HUES48 (cell line): ENCODE results near the gene RPL34.

ENCODE experiments used
- H3K27ac ChIP-seq: one replicate; pipeline ENCODE4 v1.7.0; 2013; ENCODE audit warnings: low read depth, low read length, inconsistent platforms
- H3K27me3 ChIP-seq: 2 replicates; pipeline ENCODE4 v1.6.1; 2013; ENCODE audit warnings: mild to moderate bottlenecking, low read length; ENCODE audit not compliant: control insufficient read depth, insufficient read depth
- H3K36me3 ChIP-seq: 2 replicates; pipeline ENCODE4 v1.6.1; 2013; ENCODE audit warnings: low read length; ENCODE audit not compliant: control insufficient read depth, insufficient read depth
- H3K4me1 ChIP-seq: 2 replicates; pipeline ENCODE4 v1.6.1; 2013; ENCODE audit warnings: mild to moderate bottlenecking, low read length; ENCODE audit not compliant: control insufficient read depth, insufficient read depth
- H3K4me3 ChIP-seq: 2 replicates; pipeline ENCODE4 v1.5.1; 2013; ENCODE audit warnings: mild to moderate bottlenecking, low read depth, low read length
- H3K9ac ChIP-seq: 2 replicates; pipeline ENCODE4 v1.6.1; 2013; ENCODE audit warnings: mild to moderate bottlenecking, low read depth, low read length, moderate library complexity
- H3K9me3 ChIP-seq: 2 replicates; pipeline ENCODE4 v1.6.1; 2013; ENCODE audit warnings: low read length; ENCODE audit not compliant: control insufficient read depth, insufficient read depth

RPL34 gene

DNA sequence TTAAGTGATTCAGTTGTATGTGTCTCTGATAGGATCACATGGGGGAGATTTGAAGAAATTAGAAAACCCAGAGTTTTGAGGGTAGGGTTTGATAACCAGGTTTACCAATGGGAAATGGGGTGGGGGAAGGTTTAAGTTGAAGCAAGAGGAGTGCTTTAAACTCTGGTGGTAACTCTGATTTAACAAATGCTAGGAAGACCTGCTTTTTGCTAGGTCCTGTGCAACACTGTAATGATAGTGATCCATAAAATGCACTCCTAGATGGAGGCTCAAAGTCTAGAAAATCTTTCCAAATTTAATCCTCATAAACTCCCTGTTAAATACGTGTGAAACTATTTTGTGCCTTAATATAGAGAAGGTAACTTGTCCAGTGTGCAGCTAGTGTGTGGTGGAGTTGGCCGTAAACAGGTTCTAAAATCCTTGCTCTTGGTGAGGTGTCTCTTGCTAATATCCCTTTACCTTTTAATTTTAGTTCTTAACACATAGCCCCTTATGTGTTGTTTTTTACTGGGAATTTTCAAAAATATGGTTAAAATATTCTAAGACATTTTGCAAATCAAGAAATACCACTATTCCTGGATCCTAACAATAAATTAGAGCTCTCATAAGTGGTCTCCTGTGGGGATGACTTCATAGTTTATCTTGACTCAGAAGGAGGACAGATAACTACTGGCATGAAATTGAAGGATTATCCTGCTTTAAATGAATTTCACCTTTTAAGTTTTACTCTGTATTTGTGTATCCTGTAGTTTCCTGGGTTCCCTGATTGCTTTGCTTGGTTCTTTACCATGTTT lies 4.1 kb downstream of the RPL34 start:
- Histone ChIP-seq H3K4me1 (peaks cover 18% of the 10 kb centered on the region; the same call in 1 of the 2 replicates), H3K9ac (no peak overlapping the region), H3K9me3 (no peaks in the 10 kb centered on the region), H3K27ac (no peak overlapping the region), H3K36me3 (peaks cover 84% of the 10 kb centered on the region), H3K4me3 (peak overlapping the region; percentile 28; the same call in 1 of the 2 replicates), H3K27me3 (no peaks in the 10 kb centered on the region)

DNA sequence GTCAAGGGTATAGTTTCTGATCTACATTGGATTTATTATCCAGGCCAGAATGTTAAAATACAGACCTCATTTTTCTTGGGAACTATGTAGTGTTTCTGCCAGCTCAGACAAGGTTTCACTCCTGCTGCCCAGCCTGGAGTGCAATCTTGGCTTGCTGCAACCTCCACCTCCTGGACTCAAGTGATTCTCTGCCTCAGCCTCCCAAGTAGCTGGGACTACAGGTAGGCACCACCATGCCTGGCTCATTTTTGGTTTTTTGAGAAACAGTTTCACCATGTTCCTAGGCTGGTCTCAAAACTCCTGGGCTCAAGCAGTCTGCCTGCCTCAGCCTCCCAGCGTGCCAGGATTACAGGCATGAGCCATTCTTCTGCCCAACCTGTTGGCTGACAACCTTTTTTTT lies 5.7 kb downstream of the RPL34 start:
- Histone ChIP-seq H3K36me3 (peaks cover 100% of the 10 kb centered on the region), H3K27ac (no peak overlapping the region), H3K9ac (no peak overlapping the region), H3K9me3 (no peaks in the 10 kb centered on the region), H3K27me3 (no peaks in the 10 kb centered on the region), H3K4me3 (no peak overlapping the region), H3K4me1 (peaks cover 18% of the 10 kb centered on the region; the same call in 1 of the 2 replicates)

DNA sequence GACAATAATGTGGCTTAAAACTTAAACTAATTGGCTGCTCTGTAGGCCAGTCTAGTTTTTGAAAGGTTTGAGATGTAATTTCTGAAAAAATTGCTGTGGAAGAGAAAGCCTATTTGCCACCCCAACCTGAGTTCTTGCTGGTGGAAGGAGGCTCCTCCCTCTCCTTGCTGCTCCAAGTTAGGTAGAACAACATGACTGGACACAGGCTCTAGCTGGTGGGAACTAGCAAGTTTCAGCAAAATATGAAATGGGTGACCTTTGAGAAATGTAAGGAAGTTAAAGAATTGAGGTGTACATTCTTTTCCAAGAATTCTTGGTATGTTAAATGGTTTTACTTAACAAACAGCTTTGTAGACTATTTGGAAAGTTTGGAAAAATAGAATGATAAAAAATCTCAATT lies 8.0 kb downstream of the RPL34 start:
- no peaks in the 10 kb centered on the region for H3K4me1 ChIP-seq
- H3K9ac ChIP-seq = no peak overlapping the region
- peaks cover 100% of the 10 kb centered on the region for H3K36me3 ChIP-seq
- no peak overlapping the region for H3K27ac ChIP-seq
- no peaks in the 10 kb centered on the region for H3K9me3 ChIP-seq
- no peaks in the 10 kb centered on the region for H3K27me3 ChIP-seq
- no peak overlapping the region for H3K4me3 ChIP-seq

DNA sequence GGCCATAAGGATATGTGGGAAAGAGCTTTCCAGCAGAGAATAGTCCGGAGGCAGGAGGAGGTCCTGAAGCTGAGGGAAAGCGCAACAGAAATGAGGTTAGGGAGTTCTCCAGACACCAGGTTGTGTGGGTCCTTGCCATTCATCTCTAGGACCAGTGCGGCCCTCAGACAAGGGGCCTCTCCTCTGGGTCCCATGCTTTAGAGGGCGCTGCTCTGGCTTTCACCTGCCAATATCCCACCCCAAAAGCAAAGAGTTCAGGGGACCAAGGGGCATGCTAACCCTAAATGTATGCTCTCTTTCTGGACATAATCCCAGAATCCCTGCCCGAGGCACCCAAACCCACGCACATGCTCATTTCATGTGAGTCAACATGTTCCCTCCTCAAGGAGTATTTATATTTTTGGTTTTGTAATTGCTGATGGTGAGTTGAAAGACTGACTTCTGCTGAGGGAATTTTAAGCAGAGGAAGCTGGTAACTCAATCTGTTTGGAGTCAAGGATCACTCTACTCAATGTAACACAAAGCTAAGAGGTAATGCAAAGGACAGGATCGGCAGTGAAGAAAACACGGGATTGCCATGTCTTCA lies 14.8 kb downstream of the RPL34 start:
- H3K4me1 ChIP-seq = no peaks in the 10 kb centered on the region
- H3K9me3 ChIP-seq = no peaks in the 10 kb centered on the region
- no peak overlapping the region for H3K4me3 ChIP-seq
- no peaks in the 10 kb centered on the region for H3K27me3 ChIP-seq
- H3K9ac ChIP-seq = no peak overlapping the region
- H3K36me3 ChIP-seq = peaks cover 61% of the 10 kb centered on the region
- no peak overlapping the region for H3K27ac ChIP-seq

DNA sequence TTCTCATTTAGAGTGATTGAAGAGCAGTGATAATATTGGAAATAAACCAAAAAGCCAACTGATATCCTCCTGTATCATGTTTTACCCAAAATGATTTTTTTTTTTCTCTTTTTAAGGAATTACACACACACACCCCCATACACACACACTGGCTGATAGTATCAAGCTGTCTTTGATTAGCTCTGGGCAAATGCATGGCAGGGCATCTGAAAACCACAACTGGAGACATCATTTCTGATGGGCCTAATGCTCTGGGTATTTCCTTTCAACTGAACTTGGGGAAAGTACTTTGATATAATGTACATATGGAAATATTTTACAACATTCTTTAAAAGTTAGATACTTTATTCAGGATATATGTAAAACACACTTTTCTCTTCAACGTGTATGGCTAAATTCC lies 15.9 kb downstream of the RPL34 start:
- no peaks in the 10 kb centered on the region for H3K27me3 ChIP-seq
- no peak overlapping the region for H3K27ac ChIP-seq
- H3K4me3 ChIP-seq = no peak overlapping the region
- H3K9me3 ChIP-seq = no peaks in the 10 kb centered on the region
- no peaks in the 10 kb centered on the region for H3K4me1 ChIP-seq
- H3K36me3 ChIP-seq = peaks cover 50% of the 10 kb centered on the region
- no peak overlapping the region for H3K9ac ChIP-seq

DNA sequence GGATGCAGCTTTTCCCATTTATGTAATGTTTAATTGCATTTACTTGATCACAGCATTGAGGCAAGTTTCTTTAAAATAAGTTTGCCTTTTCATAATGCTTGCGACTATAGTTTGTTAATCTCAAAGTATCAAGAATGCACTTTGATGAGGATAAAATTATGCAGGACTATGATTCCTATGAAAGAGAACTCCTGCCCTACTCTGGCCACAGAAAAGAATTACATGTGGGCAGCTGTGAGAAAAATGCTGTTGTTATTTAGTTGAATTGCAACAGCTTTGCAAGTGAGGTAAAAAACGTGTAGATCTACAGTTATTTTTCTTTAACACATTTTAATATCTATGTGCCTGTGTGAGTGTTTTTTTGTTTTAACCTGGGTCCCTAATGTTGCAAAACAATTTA lies 17.5 kb downstream of the RPL34 start:
- Histone ChIP-seq H3K9ac (no peak overlapping the region), H3K4me3 (no peak overlapping the region), H3K27ac (no peak overlapping the region), H3K36me3 (peaks cover 34% of the 10 kb centered on the region), H3K4me1 (no peaks in the 10 kb centered on the region), H3K27me3 (no peaks in the 10 kb centered on the region), H3K9me3 (no peaks in the 10 kb centered on the region)

DNA sequence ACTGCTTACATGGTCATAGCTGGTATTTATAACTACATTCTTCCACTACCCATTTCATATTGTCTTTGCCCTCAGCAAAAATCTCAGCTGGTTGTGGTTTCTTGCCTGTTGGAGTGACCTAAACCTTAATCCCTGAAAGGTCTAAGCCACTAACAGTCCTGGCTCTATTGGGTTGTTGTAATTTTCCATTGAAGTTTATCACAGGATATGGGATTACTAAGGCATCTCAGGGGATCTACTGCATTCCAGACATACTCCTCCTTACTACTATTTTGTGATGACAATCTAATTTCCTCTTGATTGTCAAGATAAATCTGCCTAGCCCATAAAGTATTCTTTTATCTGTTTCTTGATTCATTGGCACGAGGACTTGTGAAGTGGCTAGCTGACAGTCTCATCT lies 23.9 kb downstream of the RPL34 start:
- Histone ChIP-seq H3K27ac (no peak overlapping the region), H3K9ac (no peak overlapping the region), H3K4me3 (no peak overlapping the region), H3K27me3 (no peaks in the 10 kb centered on the region), H3K4me1 (no peaks in the 10 kb centered on the region), H3K36me3 (no peaks in the 10 kb centered on the region), H3K9me3 (no peaks in the 10 kb centered on the region)

DNA sequence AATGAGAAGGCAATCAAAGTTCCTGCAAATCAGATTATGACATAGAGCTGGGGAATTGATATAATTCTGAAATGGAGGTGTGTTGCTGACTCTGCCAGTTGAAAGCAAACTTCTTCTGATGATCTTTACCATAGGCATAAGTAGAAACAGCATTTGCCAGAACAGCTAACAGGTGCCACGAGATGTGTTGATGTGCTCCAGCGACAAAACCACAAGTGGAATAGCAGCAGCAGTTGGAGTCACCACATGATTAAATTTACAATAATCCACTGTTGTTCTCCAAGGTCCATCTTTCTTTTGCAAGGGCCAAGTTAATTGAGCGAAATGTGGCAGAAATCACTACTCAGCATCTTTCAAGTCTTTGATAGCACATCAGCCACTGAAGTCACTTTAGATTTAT lies 26.3 kb downstream of the RPL34 start:
- Histone ChIP-seq H3K9ac (no peak overlapping the region), H3K9me3 (no peaks in the 10 kb centered on the region), H3K36me3 (no peaks in the 10 kb centered on the region), H3K4me1 (no peaks in the 10 kb centered on the region), H3K4me3 (no peak overlapping the region), H3K27ac (no peak overlapping the region), H3K27me3 (no peaks in the 10 kb centered on the region)

DNA sequence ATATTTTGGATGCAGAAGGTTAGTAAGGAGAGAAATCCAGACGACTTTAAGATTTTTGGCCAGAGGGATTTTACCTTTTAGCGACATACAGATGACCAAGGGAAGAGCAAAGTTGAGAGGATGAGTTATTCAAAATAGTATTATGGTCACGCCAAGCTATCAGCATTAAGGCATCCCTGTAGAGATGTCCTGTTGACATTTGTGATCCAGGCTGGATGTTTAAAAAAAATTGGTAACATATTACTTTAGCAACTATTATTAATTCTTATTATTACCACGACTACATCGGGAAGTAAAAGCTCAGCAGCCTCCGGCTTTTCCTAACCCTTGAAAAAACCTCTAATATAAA lies 29.5 kb downstream of the RPL34 start:
- Histone ChIP-seq H3K4me3 (peak overlapping the region; percentile 95), H3K27ac (no peak overlapping the region), H3K9ac (no peak overlapping the region)

DNA sequence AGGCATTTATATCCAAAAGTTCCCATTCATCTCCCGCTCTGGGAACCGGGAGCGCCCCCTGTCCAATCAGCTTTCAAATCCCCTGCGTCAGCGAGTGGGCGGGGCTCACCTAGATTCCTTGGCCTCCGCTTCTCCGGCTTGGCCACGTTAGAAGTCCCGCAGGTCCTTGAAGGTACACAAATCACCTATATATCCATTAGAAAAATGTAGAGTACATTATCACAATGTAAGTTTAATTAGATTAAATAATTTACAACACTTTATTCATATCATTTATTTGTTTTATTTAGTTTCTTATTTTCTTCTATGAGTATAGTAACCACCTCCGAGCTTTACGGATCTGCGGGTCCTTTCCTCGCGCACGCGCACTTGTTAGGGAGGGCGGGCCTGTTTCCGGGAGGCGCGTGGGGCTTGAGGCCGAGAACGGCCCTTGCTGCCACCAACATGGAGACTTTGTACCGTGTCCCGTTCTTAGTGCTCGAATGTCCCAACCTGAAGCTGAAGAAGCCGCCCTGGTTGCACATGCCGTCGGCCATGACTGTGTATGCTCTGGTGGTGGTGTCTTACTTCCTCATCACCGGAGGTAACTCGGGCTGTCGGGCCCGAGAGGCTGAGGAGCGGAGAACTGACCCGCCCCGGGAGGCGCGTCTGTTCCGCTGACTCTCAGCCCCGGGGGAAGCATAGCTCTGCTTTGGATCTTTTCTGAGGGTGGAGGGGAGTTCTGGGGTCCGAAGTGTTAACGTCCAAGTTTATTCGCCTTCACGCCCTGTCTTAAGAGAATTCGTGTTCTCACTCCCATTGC lies 30.0 kb downstream of the RPL34 start, which contains the start of gene OSTC:
Gene OSTC (plus strand): TSS at position 388 of the 802 bp plus-strand sequence. CDS start 57 bp downstream, at position 445.
- Histone ChIP-seq H3K4me1 (no peaks in the 10 kb centered on the region; the same call in 1 of the 2 replicates), H3K4me3 (peak within 1 kb of the TSS; percentile 95), H3K9ac (peak within 1 kb of the TSS; percentile 93), H3K27me3 (no peaks in the 10 kb centered on the region), H3K27ac (peak within 1 kb of the TSS; percentile 82), H3K9me3 (no peaks in the 10 kb centered on the region), H3K36me3 (peaks cover 7% of the 10 kb centered on the region)

More for the DNA sequence above, 29.5 kb downstream of the RPL34 start:
- no peaks in the 10 kb centered on the region for H3K27me3 ChIP-seq
- H3K36me3 ChIP-seq = 0 out of 2 replicates have a peak, but pooled peaks cover 4% of the 10 kb centered on the region
- H3K9me3 ChIP-seq = no peaks in the 10 kb centered on the region
- H3K4me1 ChIP-seq = no peaks in the 10 kb centered on the region; the same call in 1 of the 2 replicates
